ENCODE measurements around the gene CACTIN. TPM values are rescaled to one million over a fixed set of nuclear protein-coding genes. Genes with fewer than 3 reads are reported as not detected.
A peak's percentile ranks its signal among the peaks of the same experiment; 100 is the strongest.

CACTIN gene
- polyA plus RNA-seq (2013, experiment 1 of 2) = 20.4 TPM
- polyA plus RNA-seq (2013, experiment 2 of 2) = 19.5 TPM

GRCh38 chr19:3626473-3627350 lies at the start of gene CACTIN:
Gene CACTIN (minus strand): TSS chr19:3626790. CDS start chr19:3626762, 28 bp downstream.
- peaks cover 12% of the 10 kb centered on the region for H3K36me3 ChIP-seq (ENCODE audit: insufficient read depth, low read length)
- H3K27me3 ChIP-seq (ENCODE audit: insufficient read depth, low read length) = no peaks in the 10 kb centered on the region
- H3K4me1 ChIP-seq (ENCODE audit: insufficient read depth, low read length) = no peaks in the 10 kb centered on the region
- H3K27ac ChIP-seq (ENCODE audit: low read depth, low read length) = peak within 1 kb of the TSS; percentile 98
- peak within 1 kb of the TSS; percentile 87 for H3K9ac ChIP-seq (ENCODE audit: low read depth, low read length)
- peak within 1 kb of the TSS; percentile 94 for H3K4me3 ChIP-seq (ENCODE audit: low read length)
- under 1% methylated on average over 79 of the region's 80 CpGs for WGBS
- H3K9me3 ChIP-seq (ENCODE audit: insufficient read depth, low read depth, low read length) = no peaks in the 10 kb centered on the region

DNA sequence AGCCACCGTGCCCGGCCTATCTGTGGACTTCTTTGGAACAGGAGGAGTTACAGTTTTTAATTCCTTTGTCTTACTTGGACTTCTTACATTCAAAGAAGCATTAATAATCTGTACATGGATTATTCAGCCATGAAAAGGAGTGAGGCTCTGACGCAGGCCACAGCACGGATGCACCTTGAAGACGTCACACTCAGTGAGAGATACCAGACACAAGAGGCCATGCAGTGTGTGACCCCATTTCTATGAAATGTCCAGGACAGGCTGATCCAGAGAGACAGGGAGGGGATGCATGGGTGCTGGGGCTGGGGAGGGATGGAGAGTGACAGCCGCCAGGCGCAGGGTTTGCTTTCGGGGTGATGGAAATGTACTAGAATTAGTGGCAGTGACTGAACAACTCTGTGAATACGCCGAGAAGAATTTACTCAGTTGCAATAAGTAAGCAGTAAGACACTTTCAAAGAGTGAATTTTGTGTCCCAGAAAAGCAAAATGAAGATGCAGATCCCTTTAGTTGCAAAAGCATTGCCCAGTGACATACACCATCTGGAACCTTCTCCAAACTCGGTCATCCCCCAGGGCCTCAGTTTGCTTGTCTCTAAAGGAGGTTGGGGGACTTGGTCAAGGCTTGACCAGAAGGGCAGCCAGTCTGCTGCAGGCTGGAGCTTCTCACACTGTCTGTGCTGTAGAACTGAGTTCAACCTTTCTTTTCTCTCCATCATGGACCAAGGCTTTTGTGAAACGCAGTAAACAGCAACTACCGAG lies 48.4 kb upstream of the CACTIN start:
- H3K27me3 ChIP-seq (ENCODE audit: insufficient read depth, low read length) = no peaks in the 10 kb centered on the region
- no peak overlapping the region for H3K9ac ChIP-seq (ENCODE audit: low read depth, low read length)
- whole genome bisulfite sequencing = 94% methylated on average over 13 of the region's 13 CpGs

GRCh38 chr19:3673506-3674439 lies 47.2 kb upstream of the CACTIN start:
- 93% methylated on average over 33 of the region's 34 CpGs for WGBS
- Histone ChIP-seq H3K27me3 (ENCODE audit: insufficient read depth, low read length) (no peaks in the 10 kb centered on the region), H3K36me3 (ENCODE audit: insufficient read depth, low read length) (no peaks in the 10 kb centered on the region), H3K9ac (ENCODE audit: low read depth, low read length) (no peak overlapping the region), H3K4me3 (ENCODE audit: low read length) (no peak overlapping the region), H3K4me1 (ENCODE audit: insufficient read depth, low read length) (peaks cover 22% of the 10 kb centered on the region; the same call in 1 of the 2 replicates), H3K9me3 (ENCODE audit: insufficient read depth, low read depth, low read length) (no peaks in the 10 kb centered on the region), H3K27ac (ENCODE audit: low read depth, low read length) (no peak overlapping the region)

More for the DNA sequence above, 48.4 kb upstream of the CACTIN start:
- peaks cover 22% of the 10 kb centered on the region; the same call in 1 of the 2 replicates for H3K4me1 ChIP-seq (ENCODE audit: insufficient read depth, low read length)
- no peak overlapping the region for H3K4me3 ChIP-seq (ENCODE audit: low read length)
- H3K9me3 ChIP-seq (ENCODE audit: insufficient read depth, low read depth, low read length) = no peaks in the 10 kb centered on the region
- H3K36me3 ChIP-seq (ENCODE audit: insufficient read depth, low read length) = peaks cover 3% of the 10 kb centered on the region; the same call in 1 of the 2 replicates
- H3K27ac ChIP-seq (ENCODE audit: low read depth, low read length) = no peak overlapping the region

DNA sequence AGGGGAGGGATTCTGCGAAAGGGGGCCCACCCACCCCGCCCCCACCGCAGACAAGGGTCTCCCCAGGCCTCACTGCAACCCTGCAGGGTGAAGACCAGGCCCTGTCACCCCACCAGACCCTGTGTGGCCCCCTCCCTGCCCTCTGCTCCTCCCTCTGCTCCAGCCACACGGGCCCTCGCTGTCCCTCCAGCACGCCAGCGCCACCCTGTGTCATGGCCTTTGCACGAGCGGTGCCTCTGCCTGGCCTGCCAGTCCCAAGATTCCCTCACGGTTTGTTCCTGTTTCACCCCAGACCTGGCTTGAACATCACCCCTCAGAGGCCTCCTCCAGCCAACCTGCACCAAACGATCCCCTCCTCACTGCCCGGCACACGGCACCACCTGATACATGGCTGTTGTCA lies 46.4 kb upstream of the CACTIN start:
- peaks cover 22% of the 10 kb centered on the region; the same call in 1 of the 2 replicates for H3K4me1 ChIP-seq (ENCODE audit: insufficient read depth, low read length)
- no peak overlapping the region for H3K9ac ChIP-seq (ENCODE audit: low read depth, low read length)
- H3K27ac ChIP-seq (ENCODE audit: low read depth, low read length) = no peak overlapping the region
- no peaks in the 10 kb centered on the region for H3K9me3 ChIP-seq (ENCODE audit: insufficient read depth, low read depth, low read length)
- no peaks in the 10 kb centered on the region for H3K27me3 ChIP-seq (ENCODE audit: insufficient read depth, low read length)
- 79% methylated on average over 13 of the region's 13 CpGs for WGBS
- no peak overlapping the region for H3K4me3 ChIP-seq (ENCODE audit: low read length)
- H3K36me3 ChIP-seq (ENCODE audit: insufficient read depth, low read length) = no peaks in the 10 kb centered on the region

- Histone ChIP-seq H3K36me3 (ENCODE audit: insufficient read depth, low read length) (no peaks in the 10 kb centered on the region), H3K4me1 (ENCODE audit: insufficient read depth, low read length) (peaks cover 22% of the 10 kb centered on the region; the same call in 1 of the 2 replicates), H3K27ac (ENCODE audit: low read depth, low read length) (no peak overlapping the region; the same call in 1 of the 2 replicates), H3K9me3 (ENCODE audit: insufficient read depth, low read depth, low read length) (no peaks in the 10 kb centered on the region), H3K9ac (ENCODE audit: low read depth, low read length) (no peak overlapping the region), H3K27me3 (ENCODE audit: insufficient read depth, low read length) (no peaks in the 10 kb centered on the region), H3K4me3 (ENCODE audit: low read length) (no peak overlapping the region)
- 96% methylated on average over 6 of the region's 8 CpGs for WGBS
Measured at GRCh38 chr19:3672575-3672948, 46.0 kb upstream of the CACTIN start.

DNA sequence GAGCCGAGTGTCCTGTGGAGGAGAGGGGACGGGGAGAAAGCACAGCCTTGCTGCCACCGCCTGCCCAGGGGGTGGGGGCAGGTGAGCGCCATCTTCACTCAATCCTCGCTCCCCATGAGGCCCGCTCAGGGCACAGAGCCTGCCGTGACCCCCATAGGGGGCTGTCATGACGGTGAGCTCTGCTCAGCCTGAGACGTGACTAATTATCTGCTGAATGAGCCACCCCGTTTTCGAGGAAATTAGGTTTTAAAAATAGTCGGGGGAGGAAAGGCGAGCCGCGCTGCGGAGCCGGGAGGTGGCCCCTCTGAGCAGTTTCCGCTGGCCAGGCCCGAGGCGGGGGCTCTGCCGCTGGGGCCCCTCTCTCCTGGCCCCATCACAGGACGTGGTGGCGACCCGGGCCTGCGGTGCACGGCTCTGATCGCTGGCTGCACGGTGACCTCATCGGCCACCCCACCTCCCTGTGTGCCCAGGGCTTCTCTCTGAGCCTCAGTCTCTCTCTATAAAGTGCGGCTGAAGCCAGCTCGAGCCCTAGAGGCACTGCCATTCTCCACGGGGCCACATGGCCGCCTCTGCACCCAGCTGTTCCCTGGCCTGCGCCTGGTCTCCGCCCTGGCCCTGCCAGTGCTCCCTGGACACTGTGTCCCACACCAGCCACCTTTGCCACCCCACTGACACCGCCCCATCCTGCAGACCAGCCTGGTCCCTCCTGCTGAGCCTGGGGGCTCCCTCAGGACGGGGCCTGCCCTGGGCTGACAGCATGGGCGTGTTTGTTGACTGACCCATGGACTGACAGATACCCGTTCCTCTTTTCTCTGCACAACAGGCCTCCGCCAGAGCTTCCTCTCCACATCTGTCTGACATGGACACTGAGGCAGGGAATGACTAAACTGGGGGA lies 45.3 kb upstream of the CACTIN start:
- Histone ChIP-seq H3K9ac (ENCODE audit: low read depth, low read length) (peak overlapping the region; percentile 34), H3K36me3 (ENCODE audit: insufficient read depth, low read length) (peaks cover 2% of the 10 kb centered on the region; the same call in 1 of the 2 replicates), H3K27me3 (ENCODE audit: insufficient read depth, low read length) (no peaks in the 10 kb centered on the region), H3K4me3 (ENCODE audit: low read length) (no peak overlapping the region), H3K4me1 (ENCODE audit: insufficient read depth, low read length) (peaks cover 22% of the 10 kb centered on the region; the same call in 1 of the 2 replicates), H3K27ac (ENCODE audit: low read depth, low read length) (peak overlapping the region; percentile 60), H3K9me3 (ENCODE audit: insufficient read depth, low read depth, low read length) (no peaks in the 10 kb centered on the region)
- 54% methylated on average over 40 of the region's 40 CpGs for WGBS

DNA sequence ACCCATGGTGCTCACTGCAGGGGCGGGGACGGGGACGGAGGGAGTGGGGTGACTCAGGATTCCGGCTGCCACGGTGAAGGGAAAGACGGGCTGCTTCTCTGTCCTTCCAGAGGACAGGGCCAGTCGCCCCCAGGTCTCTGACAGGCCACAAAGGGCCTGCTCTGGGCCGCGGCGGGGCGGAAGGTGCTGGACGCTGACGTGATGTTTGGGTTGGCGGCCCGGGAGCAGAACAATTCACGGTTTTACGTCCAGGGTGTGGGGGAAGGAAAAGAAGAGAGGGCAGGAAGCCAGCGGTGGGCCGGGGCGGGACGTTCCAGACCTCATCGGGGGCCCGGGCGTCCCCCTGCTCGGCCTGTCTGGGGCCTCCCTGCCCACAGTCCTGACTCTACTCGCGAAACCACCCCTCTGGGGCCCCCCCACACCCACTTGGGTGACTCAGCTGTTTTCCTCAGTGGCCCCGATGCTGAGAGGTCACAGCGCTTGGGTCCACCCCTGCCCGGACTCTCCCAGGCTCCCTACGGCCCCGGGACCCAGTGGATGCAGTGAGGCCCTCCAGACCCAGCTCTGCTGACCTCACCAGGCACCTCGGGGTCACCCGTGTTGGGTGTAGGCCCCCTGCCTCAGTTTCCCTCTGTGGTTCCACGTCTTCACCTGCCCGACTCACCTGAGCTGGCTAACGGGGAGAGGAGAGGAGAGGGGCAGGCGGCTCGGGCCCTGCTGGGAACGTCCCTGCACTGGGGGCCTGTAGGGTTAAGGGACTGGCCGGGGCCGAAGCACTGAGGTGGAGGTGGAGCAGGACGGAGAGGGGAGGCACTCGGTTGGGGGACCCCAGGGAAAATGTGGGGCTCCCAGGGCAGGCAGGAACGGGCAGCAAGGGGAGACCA lies 44.4 kb upstream of the CACTIN start:
- Histone ChIP-seq H3K27ac (ENCODE audit: low read depth, low read length) (peak overlapping the region; percentile 72), H3K9ac (ENCODE audit: low read depth, low read length) (peak overlapping the region; percentile 22; the same call in 1 of the 2 replicates), H3K4me1 (ENCODE audit: insufficient read depth, low read length) (peaks cover 22% of the 10 kb centered on the region; the same call in 1 of the 2 replicates), H3K27me3 (ENCODE audit: insufficient read depth, low read length) (no peaks in the 10 kb centered on the region), H3K36me3 (ENCODE audit: insufficient read depth, low read length) (peaks cover 2% of the 10 kb centered on the region; the same call in 1 of the 2 replicates), H3K4me3 (ENCODE audit: low read length) (no peak overlapping the region), H3K9me3 (ENCODE audit: insufficient read depth, low read depth, low read length) (no peaks in the 10 kb centered on the region)
- WGBS = 68% methylated on average over 45 of the region's 45 CpGs

GRCh38 chr19:3669947-3670795 lies 43.6 kb upstream of the CACTIN start:
- peaks cover 22% of the 10 kb centered on the region; the same call in 1 of the 2 replicates for H3K4me1 ChIP-seq (ENCODE audit: insufficient read depth, low read length)
- no peaks in the 10 kb centered on the region for H3K9me3 ChIP-seq (ENCODE audit: insufficient read depth, low read depth, low read length)
- H3K27me3 ChIP-seq (ENCODE audit: insufficient read depth, low read length) = no peaks in the 10 kb centered on the region
- H3K4me3 ChIP-seq (ENCODE audit: low read length) = no peak overlapping the region
- peak overlapping the region; percentile 72 for H3K27ac ChIP-seq (ENCODE audit: low read depth, low read length)
- peak overlapping the region; percentile 50; the same call in 1 of the 2 replicates for H3K9ac ChIP-seq (ENCODE audit: low read depth, low read length)
- H3K36me3 ChIP-seq (ENCODE audit: insufficient read depth, low read length) = peaks cover 4% of the 10 kb centered on the region; the same call in 1 of the 2 replicates
- 50% methylated on average over 33 of the region's 33 CpGs for WGBS

Data from HUES64 (cell line).